HUES6 (cell line): ENCODE measurements around the gene DMAC1.

Experiments
- H3K27ac ChIP-seq: 2 replicates; pipeline ENCODE4 v1.7.0; 2013; ENCODE audit warnings: low read depth, mild to moderate bottlenecking, low read length, inconsistent platforms
- H3K27me3 ChIP-seq: 2 replicates; pipeline ENCODE4 v1.6.1; 2013; ENCODE audit warnings: low read length; ENCODE audit not compliant: control insufficient read depth, insufficient read depth
- H3K36me3 ChIP-seq: 2 replicates; pipeline ENCODE4 v1.6.1; 2013; ENCODE audit warnings: low read length; ENCODE audit not compliant: control insufficient read depth, insufficient read depth
- H3K4me1 ChIP-seq: 2 replicates; pipeline ENCODE4 v1.6.1; 2013; ENCODE audit warnings: low read length; ENCODE audit not compliant: control insufficient read depth, insufficient read depth
- H3K4me3 ChIP-seq: 2 replicates; pipeline ENCODE4 v1.5.1; 2013; ENCODE audit warnings: low read depth, low read length
- H3K9ac ChIP-seq: one replicate; pipeline ENCODE4 v1.6.1; 2013; ENCODE audit warnings: mild to moderate bottlenecking, low read length
- H3K9me3 ChIP-seq: 2 replicates; pipeline ENCODE4 v1.6.1; 2013; ENCODE audit warnings: low read depth, low read length; ENCODE audit not compliant: control insufficient read depth, insufficient read depth

DMAC1 gene

GRCh38 chr9:7784472-7784871 lies 15.1 kb downstream of the DMAC1 start:
- no peak overlapping the region for H3K27ac ChIP-seq
- no peaks in the 10 kb centered on the region for H3K9me3 ChIP-seq
- no peak overlapping the region for H3K4me3 ChIP-seq
- no peak overlapping the region for H3K9ac ChIP-seq
- no peaks in the 10 kb centered on the region for H3K4me1 ChIP-seq
- H3K36me3 ChIP-seq, result peaks cover 19% of the 10 kb centered on the region
- no peaks in the 10 kb centered on the region for H3K27me3 ChIP-seq

- H3K4me3 ChIP-seq, result no peak overlapping the region
- no peaks in the 10 kb centered on the region for H3K27me3 ChIP-seq
- H3K27ac ChIP-seq, result no peak overlapping the region
- no peaks in the 10 kb centered on the region for H3K9me3 ChIP-seq
- no peak overlapping the region for H3K9ac ChIP-seq
- H3K4me1 ChIP-seq, result no peaks in the 10 kb centered on the region
- peaks cover 19% of the 10 kb centered on the region for H3K36me3 ChIP-seq
Measured at GRCh38 chr9:7783635-7784063, 15.9 kb downstream of the DMAC1 start.

GRCh38 chr9:7782400-7783120 lies 17.0 kb downstream of the DMAC1 start:
- Histone ChIP-seq H3K27me3 (no peaks in the 10 kb centered on the region), H3K36me3 (peaks cover 16% of the 10 kb centered on the region), H3K27ac (no peak overlapping the region), H3K9me3 (no peaks in the 10 kb centered on the region), H3K4me1 (no peaks in the 10 kb centered on the region), H3K4me3 (no peak overlapping the region), H3K9ac (no peak overlapping the region)

DNA sequence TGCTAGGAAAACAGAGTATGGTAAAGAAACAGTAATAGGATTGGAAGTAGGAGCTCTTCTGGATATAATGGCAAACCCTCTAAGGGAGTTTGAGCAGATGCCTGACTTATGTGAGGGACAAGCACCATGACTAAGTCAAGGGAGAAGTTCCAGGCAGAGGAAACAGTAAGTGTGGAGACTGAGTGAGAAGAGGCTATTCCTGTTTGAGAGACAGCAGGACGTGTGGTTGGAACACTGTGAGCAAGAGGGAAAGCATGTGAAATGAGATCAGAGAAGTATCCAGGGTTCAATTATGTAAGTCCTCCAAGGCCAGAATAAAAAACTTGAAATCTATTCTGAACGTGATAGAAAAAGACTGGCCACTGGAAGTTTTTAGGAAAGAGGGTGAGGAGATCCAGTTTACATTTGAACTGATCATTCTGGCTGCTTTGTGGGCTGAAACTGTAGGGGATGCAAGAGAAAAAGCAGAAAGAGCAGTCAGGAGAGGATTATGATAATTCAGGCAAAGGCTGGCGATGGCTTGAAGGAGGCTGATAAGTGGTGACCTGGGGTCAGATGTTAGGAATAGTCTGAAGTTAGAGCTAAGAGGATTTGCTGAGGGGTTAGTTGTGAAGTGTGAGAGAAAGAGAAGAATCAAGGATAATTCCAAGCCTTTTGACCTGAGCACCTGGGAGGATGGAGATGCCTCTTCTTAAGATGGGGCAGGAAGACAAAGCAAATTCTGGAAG lies 19.2 kb downstream of the DMAC1 start:
- no peak overlapping the region for H3K4me3 ChIP-seq
- H3K27me3 ChIP-seq, result no peaks in the 10 kb centered on the region
- H3K9me3 ChIP-seq, result no peaks in the 10 kb centered on the region
- no peak overlapping the region for H3K27ac ChIP-seq
- H3K4me1 ChIP-seq, result no peaks in the 10 kb centered on the region
- no peak overlapping the region for H3K9ac ChIP-seq
- no peaks in the 10 kb centered on the region for H3K36me3 ChIP-seq

GRCh38 chr9:7778851-7779600 lies 20.6 kb downstream of the DMAC1 start:
- no peaks in the 10 kb centered on the region for H3K27me3 ChIP-seq
- H3K9me3 ChIP-seq, result no peaks in the 10 kb centered on the region
- H3K36me3 ChIP-seq, result no peaks in the 10 kb centered on the region
- H3K27ac ChIP-seq, result no peak overlapping the region
- H3K9ac ChIP-seq, result no peak overlapping the region
- H3K4me3 ChIP-seq, result no peak overlapping the region
- H3K4me1 ChIP-seq, result no peaks in the 10 kb centered on the region

DNA sequence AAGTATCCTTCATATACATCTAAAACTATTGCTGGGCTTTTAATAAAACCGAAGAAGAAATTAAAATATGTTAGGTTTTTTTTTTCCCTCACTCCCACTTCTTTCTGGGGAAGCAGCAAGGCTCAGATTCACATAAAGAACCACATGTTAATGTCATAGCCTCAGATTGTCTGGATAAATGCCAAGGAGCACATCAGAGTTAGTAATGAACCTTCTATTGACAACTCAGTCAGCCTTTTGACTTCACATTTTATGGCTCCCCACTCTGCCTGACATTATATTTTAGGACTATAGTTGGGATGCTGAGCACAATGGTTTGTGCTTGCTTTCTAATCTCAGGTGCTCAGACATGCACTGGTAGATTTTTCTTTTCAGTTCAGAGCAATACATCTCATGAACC lies 21.8 kb downstream of the DMAC1 start:
- no peak overlapping the region for H3K27ac ChIP-seq
- no peak overlapping the region for H3K9ac ChIP-seq
- H3K4me3 ChIP-seq, result no peak overlapping the region
- no peaks in the 10 kb centered on the region for H3K4me1 ChIP-seq
- H3K27me3 ChIP-seq, result no peaks in the 10 kb centered on the region
- no peaks in the 10 kb centered on the region for H3K9me3 ChIP-seq
- H3K36me3 ChIP-seq, result no peaks in the 10 kb centered on the region

GRCh38 chr9:7770111-7770510 lies 29.5 kb downstream of the DMAC1 start:
- H3K27me3 ChIP-seq, result 0 out of 2 replicates have a peak, but pooled peaks cover 2% of the 10 kb centered on the region

DNA sequence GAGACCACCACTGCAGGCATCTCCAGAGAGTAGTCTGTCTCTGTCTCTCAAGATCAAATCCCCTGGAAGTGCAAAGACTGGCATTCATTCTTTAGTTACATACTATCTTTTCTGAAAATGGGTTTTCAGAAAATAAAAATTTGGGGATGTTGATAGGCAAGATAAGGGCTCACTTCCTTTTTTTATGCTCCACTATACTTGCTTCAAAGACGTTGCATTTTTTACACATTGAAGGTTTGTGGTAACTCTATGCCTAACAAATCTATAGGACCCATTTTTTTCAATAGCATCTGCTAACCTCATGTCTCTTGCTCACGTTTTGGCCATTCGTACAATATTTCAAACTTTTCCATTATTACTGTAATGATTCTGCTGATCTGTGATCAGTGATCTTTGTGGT lies 37.0 kb downstream of the DMAC1 start:
- no peak overlapping the region for H3K27ac ChIP-seq
- H3K36me3 ChIP-seq, result no peaks in the 10 kb centered on the region
- H3K27me3 ChIP-seq, result no peaks in the 10 kb centered on the region
- peaks cover 7% of the 10 kb centered on the region; the same call in 1 of the 2 replicates for H3K9me3 ChIP-seq
- H3K4me3 ChIP-seq, result no peak overlapping the region
- H3K4me1 ChIP-seq, result no peaks in the 10 kb centered on the region
- H3K9ac ChIP-seq, result no peak overlapping the region

More at GRCh38 chr9:7770111-7770510, 29.5 kb downstream of the DMAC1 start:
- H3K4me3 ChIP-seq, result no peak overlapping the region
- H3K36me3 ChIP-seq, result no peaks in the 10 kb centered on the region
- no peaks in the 10 kb centered on the region for H3K4me1 ChIP-seq
- H3K27ac ChIP-seq, result no peak overlapping the region
- no peaks in the 10 kb centered on the region for H3K9me3 ChIP-seq
- no peak overlapping the region for H3K9ac ChIP-seq

GRCh38 chr9:7760014-7760415 lies 39.6 kb downstream of the DMAC1 start:
- H3K9ac ChIP-seq, result no peak overlapping the region
- H3K4me3 ChIP-seq, result no peak overlapping the region
- H3K36me3 ChIP-seq, result no peaks in the 10 kb centered on the region
- peaks cover 3% of the 10 kb centered on the region; the same call in 1 of the 2 replicates for H3K4me1 ChIP-seq
- H3K27me3 ChIP-seq, result no peaks in the 10 kb centered on the region
- H3K27ac ChIP-seq, result no peak overlapping the region
- peaks cover 7% of the 10 kb centered on the region; the same call in 1 of the 2 replicates for H3K9me3 ChIP-seq

- Histone ChIP-seq H3K27ac (no peak overlapping the region), H3K9ac (no peak overlapping the region), H3K9me3 (no peaks in the 10 kb centered on the region), H3K27me3 (no peaks in the 10 kb centered on the region), H3K36me3 (no peaks in the 10 kb centered on the region), H3K4me3 (no peak overlapping the region), H3K4me1 (peaks cover 8% of the 10 kb centered on the region; the same call in 1 of the 2 replicates)
Measured at GRCh38 chr9:7756088-7756487, 43.5 kb downstream of the DMAC1 start.

DNA sequence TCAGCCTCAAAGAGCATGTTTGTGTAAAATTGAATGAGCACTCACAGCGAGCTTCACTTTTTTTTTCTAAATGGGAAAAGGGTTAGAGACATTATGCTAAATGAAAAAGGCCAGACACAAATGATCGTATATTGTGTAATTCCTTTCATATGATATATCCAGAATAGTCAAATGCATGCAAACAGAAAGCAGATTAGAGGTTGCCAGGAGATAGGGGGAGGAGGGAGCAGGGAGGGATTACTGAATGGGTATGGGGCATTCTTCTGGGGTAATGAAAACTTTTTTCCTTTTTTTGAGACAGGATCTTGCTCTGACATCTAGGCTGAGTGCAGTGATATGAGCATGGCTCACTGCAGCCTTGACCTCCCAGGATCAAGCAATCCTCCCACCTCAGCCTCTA lies 47.1 kb downstream of the DMAC1 start:
- H3K9me3 ChIP-seq, result no peaks in the 10 kb centered on the region
- H3K4me1 ChIP-seq, result peaks cover 8% of the 10 kb centered on the region; the same call in 1 of the 2 replicates
- no peak overlapping the region for H3K27ac ChIP-seq
- H3K36me3 ChIP-seq, result no peaks in the 10 kb centered on the region
- H3K9ac ChIP-seq, result no peak overlapping the region
- no peak overlapping the region for H3K4me3 ChIP-seq
- H3K27me3 ChIP-seq, result no peaks in the 10 kb centered on the region
